Middle frontal gyrus (tissue), 1 donor: ENCODE data around the gene PCDHGC3.

Experiments
- DNase-seq: peaks from one replicate; pipeline ENCODE4 v3.0.0-alpha.2; 2015; ENCODE audit warnings: low spot score; ENCODE audit errors: extremely low spot score

Gene PCDHGC3

GRCh38 chr5:141507387-141508091, 31.8 kb downstream of the PCDHGC3 start:
- no peak for DNase-seq

GRCh38 chr5:141508440-141508797, 32.7 kb downstream of the PCDHGC3 start:
- DNase-seq, result no peak

- no peak for DNase-seq
These were observed 33.2 kb downstream of the PCDHGC3 start for GRCh38 chr5:141508798-141509611.

- DNase-seq, result no peak
These were observed 34.4 kb downstream of the PCDHGC3 start for GRCh38 chr5:141510160-141510559.

GRCh38 chr5:141510850-141511601, 35.3 kb downstream of the PCDHGC3 start:
- no peak for DNase-seq

GRCh38 chr5:141511771-141512325, 36.1 kb downstream of the PCDHGC3 start:
- DNase-seq, result no peak

- no peak for DNase-seq
These were observed 36.7 kb downstream of the PCDHGC3 start for GRCh38 chr5:141512390-141512910.

GRCh38 chr5:141512911-141513626, 37.3 kb downstream of the PCDHGC3 start:
- DNase-seq, result no peak

GRCh38 chr5:141513627-141514329, 38.0 kb downstream of the PCDHGC3 start:
- DNase-seq, result peak; percentile 67

GRCh38 chr5:141514330-141515133, 38.8 kb downstream of the PCDHGC3 start:
- no peak for DNase-seq

- DNase-seq, result no peak
These were observed 39.4 kb downstream of the PCDHGC3 start for GRCh38 chr5:141515141-141515540.

- no peak for DNase-seq
These were observed 40.3 kb downstream of the PCDHGC3 start for GRCh38 chr5:141515946-141516671.

- DNase-seq, result no peak
These were observed 40.9 kb downstream of the PCDHGC3 start for GRCh38 chr5:141516672-141517025.

- DNase-seq, result no peak
These were observed 41.5 kb downstream of the PCDHGC3 start for GRCh38 chr5:141517312-141517711.

GRCh38 chr5:141517880-141518617, 42.3 kb downstream of the PCDHGC3 start:
- DNase-seq, result no peak

- DNase-seq, result no peak
These were observed 42.9 kb downstream of the PCDHGC3 start for GRCh38 chr5:141518618-141519015.

GRCh38 chr5:141519605-141520565, 44.1 kb downstream of the PCDHGC3 start:
- DNase-seq, result no peak
